Keratinocyte (primary cell): ENCODE results near the gene CYTIP.

Experiments used
- EZH2 ChIP-seq: IDR thresholded peaks from one replicate; pipeline ENCODE4 v1.6.1; 2012; ENCODE audit warnings: inconsistent platforms, mild to moderate bottlenecking, low read length, moderate library complexity
- TF ChIP-seq, protein P1 (sequence below), 3 experiments: IDR thresholded peaks in 1 of 3; conservative IDR thresholded peaks in 1 of 3; optimal IDR thresholded peaks in 1 of 3; 2 replicates in 2 of 3; 3 replicates in 1 of 3; pipeline versions ENCODE3 to v1.5.1; 2011; ENCODE audit warnings: low read length in 3 of 3, mild to moderate bottlenecking in 3 of 3, moderate library complexity in 2 of 3, control low read depth in 1 of 3, inconsistent platforms in 1 of 3; ENCODE audit not compliant: insufficient read depth in 2 of 3; ENCODE audit errors: extremely low read depth in 1 of 3

- TF ChIP-seq, protein P1, sequence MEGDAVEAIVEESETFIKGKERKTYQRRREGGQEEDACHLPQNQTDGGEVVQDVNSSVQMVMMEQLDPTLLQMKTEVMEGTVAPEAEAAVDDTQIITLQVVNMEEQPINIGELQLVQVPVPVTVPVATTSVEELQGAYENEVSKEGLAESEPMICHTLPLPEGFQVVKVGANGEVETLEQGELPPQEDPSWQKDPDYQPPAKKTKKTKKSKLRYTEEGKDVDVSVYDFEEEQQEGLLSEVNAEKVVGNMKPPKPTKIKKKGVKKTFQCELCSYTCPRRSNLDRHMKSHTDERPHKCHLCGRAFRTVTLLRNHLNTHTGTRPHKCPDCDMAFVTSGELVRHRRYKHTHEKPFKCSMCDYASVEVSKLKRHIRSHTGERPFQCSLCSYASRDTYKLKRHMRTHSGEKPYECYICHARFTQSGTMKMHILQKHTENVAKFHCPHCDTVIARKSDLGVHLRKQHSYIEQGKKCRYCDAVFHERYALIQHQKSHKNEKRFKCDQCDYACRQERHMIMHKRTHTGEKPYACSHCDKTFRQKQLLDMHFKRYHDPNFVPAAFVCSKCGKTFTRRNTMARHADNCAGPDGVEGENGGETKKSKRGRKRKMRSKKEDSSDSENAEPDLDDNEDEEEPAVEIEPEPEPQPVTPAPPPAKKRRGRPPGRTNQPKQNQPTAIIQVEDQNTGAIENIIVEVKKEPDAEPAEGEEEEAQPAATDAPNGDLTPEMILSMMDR (optimal IDR thresholded peaks at IDR 0.05 in 1 of 3, IDR thresholded peaks at IDR 0.05 in 1 of 3, conservative IDR thresholded peaks at IDR 0.05 in 1 of 3; ENCODE audit: extremely low read depth in 1 of 3, insufficient read depth in 2 of 3, low read length in 3 of 3) = no peak
- TF ChIP-seq EZH2 = no peak
Observed at GRCh38 chr2:157394928-157395327, 49.0 kb downstream of the CYTIP start.
